GM23248 (cell line): ENCODE data around the gene CIB1.

Experiments
- EZH2 ChIP-seq: fragments of 200-600 bp; sonication (generic); IDR thresholded peaks from 2 replicates; pipeline ENCODE4 v1.6.1; 2018; ENCODE audit warnings: antibody characterized with exemption, mild to moderate bottlenecking; ENCODE audit not compliant: insufficient read depth, poor library complexity, severe bottlenecking
- EZH2phosphoT487 ChIP-seq: fragments of 200-600 bp; sonication (generic); IDR thresholded peaks from 2 replicates; pipeline ENCODE4 v1.6.1; 2018; ENCODE audit warnings: antibody characterized with exemption, moderate library complexity, mild to moderate bottlenecking, low read depth; ENCODE audit not compliant: insufficient read depth

GRCh38 chr15:90184119-90184785 is 49.5 kb downstream of the CIB1 start:
- no peak for TF ChIP-seq EZH2
- no peak for TF ChIP-seq EZH2phosphoT487
